ENCODE measurements around the gene CNTNAP2.

CNTNAP2 gene

DNA sequence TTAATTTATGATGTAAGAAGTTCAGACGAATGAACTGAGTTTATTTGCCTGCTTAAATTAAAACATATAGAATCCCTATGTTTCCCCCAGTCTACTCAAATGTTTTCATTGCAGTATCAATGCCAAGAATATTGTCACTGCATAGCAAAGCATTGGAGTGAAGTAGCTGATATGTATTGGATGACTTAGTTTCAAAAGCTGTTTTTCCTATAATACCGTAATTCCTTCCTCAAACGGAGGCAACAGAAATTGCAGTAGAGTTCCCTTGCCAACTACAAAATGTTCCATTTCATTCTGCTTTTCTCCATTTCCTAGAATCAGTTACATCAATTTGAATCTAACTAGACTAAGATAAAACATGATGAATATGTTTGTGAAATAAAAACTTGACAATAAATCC is 174.1 kb downstream of the CNTNAP2 start:
- no peak for DNase-seq (ENCODE audit: low read depth in 2 of 2)

DNA sequence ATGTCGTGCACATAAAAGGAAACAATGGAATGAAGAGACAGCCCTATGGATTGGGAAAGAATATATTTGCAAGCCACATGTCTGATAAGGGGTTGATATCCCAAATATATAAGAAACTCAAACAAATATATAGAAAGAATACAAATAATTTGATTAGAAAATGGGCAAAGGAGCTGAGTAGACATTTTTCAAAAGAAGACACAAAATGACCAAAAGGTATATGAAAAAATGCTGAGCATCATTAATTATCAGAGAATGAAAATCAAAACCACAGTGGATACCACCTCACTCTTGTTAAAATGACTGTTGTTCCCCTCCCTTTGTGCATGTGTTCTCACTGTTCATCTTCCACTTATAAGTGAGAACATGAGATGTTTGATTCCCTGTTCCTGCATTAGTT is 175.3 kb downstream of the CNTNAP2 start:
- no peak for DNase-seq (ENCODE audit: low read depth in 2 of 2)

DNA sequence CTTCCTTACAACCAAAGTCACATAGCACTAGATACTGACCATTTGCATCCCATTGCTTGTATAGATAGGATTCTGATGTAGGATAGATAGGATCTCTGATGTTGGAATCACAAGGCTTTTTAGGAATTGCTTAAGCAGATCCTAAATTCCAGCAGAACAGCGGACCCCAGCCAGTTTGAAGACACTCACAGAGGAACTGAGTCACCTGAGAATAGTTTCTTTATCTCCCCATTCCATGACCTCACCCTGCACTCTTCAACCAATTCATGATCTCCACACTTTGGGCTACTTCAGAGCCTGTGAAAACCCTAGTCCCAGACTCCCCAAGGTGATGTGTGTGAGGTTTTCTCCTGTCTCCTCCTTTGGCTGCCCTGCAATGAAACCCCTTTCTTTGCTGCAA is 179.4 kb downstream of the CNTNAP2 start:
- no peak for DNase-seq (ENCODE audit: low read depth in 2 of 2)

DNA sequence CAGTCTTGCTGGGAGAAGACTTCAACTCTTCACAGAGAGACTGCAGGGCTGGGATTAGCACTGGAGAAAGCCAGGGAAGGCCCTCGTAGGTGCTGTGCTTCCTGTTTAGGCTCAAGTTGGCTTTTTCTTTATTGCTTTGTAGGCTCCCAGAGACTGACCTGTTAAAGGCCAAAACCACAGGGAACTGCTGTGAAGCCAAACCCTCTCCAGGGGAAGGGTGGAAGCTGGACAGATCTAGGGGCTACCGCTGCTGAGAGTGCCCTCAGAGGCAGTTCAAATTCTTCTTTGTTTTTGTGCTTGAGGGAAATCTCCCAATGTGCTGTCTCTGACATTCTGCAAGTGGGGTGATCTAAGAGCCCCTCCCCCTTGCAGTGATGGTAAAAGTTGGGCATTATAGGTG is 198.4 kb downstream of the CNTNAP2 start:
- DNase-seq (ENCODE audit: low read depth in 2 of 2), result no peak

DNA sequence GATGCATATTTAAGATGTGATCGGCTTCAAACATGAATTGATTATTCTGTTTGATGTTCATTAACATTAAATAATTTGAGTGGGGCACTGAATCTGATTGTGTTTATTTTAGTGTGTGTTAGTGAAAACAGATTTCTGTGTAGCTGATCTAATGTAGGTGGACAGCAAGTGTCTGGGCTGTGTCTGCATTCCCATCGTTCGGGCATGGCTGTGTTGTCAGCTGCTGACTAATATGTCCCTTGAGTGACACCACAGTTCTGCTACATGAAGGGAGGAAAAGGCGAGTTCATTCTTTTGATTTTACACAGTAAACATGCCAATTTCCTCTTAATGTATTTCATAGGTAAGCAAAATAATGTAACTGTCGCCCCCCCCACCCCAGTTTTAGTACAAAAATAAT is 203.0 kb downstream of the CNTNAP2 start:
- no peak for DNase-seq (ENCODE audit: low read depth in 2 of 2)

DNA sequence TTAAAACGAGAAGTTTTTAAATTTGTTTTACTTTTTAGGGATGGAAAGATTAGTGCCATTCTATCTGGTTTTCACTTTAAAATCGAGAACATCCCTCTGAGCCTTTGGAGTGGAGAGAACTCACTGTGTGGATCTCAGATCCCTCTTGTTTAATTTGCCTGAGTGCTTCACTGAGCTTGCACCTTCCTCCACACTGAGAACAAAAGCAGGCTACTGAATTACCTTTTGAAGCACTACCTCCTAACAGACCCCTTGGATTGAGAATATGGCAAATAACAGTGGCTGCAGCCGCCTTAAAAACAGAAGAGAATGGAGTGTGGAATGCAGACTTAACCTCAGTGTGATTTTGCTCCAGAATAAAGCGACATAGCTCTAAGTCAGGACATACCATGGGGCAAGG is 204.7 kb downstream of the CNTNAP2 start:
- DNase-seq (ENCODE audit: low read depth in 2 of 2), result no peak

DNA sequence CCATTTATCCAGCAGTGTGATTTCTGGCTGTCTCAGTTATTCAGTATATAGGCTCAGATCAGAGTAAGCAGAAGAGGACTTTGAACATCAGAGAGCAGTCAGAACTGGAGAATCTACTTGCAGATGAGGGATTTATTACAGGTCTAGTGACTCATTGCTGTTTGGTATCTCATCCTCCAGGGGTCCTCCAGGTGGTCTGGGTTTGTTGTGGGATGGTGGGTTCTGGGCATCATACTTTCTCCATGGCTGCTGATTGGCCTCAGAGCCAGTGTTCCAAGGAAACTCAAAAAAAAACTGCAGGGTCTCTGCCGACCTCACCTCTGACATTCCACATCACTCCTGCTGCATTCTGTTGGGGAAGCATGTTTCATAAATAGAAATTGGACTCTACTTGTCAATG is 214.8 kb downstream of the CNTNAP2 start:
- no peak for DNase-seq (ENCODE audit: low read depth in 2 of 2)

DNA sequence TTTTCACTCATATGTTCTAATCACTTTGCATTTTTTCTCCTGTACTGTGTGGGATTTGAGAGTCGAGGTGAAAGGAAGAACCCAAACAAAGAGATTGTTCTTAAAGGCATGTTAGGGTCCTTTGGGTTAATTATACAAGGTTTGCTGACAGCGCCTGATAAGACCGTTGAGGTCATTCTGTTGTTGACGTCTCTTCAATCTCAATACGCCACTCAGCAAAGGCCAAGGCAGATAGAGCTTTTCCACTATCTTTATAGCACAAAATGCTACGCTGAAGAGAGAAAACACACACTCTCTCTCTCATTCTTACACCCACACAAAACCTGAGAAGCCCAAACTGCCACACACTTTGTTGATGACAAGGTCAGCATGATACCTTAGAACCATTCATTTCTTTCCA is 228.7 kb downstream of the CNTNAP2 start:
- no peak for DNase-seq (ENCODE audit: low read depth in 2 of 2)

DNA sequence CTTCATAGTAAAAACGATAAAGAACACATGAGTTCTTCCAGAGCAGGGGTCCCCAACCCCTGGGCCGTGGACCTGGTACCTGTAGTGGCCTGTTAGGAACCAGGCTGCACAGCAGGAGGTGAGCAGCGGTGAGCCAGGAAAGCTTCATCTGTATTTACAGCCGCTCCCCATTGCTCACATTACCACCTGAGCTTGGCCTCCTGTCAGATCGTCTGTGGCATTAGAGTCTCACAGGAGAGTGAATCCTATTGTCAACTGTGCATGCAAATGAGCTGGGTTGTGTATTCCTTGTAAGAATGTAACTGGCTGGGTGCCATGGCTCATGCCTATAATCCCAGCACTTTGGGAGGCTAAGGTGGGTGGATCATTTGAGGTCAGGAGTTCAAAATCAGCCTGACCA is 229.5 kb downstream of the CNTNAP2 start:
- DNase-seq (ENCODE audit: low read depth in 2 of 2), result no peak

DNA sequence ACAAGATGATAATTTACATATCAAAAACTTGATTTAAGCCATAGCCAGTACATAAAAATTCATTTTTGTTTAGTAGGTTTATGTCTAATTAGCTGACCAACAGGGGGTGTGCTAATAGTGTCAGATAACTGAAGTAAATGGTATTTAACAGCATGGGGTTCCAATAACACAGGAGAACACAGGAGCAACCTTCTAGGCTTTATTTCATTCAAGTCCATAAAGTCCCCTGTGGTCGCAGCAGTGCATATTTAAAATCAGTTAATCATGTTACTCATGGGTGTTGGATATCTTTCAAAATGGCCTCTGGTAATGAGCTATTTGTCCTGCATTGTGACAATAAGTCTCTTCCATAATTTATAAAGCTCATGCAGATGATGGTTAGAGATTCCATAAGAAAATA is 238.6 kb downstream of the CNTNAP2 start:
- DNase-seq (ENCODE audit: low read depth in 2 of 2), result no peak

DNA sequence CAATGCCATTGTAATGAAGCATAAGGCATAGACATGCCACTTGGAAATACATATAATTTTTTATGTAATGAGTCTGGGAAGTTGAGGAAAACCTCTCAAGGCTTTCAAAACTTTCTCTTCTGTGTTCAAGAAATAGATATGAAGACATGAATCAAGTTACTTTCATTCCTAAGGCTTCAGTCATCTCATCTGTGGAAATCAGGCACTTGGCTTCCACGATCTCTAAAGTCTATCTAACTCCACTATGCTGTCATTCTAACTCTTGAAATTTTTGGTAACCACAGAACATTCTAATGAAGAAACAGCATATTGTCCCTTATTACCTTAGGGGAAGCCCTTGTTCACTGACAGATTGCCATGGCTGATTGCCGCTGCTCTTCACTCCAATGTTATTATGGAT is 242.6 kb downstream of the CNTNAP2 start:
- no peak for DNase-seq (ENCODE audit: low read depth in 2 of 2)

DNA sequence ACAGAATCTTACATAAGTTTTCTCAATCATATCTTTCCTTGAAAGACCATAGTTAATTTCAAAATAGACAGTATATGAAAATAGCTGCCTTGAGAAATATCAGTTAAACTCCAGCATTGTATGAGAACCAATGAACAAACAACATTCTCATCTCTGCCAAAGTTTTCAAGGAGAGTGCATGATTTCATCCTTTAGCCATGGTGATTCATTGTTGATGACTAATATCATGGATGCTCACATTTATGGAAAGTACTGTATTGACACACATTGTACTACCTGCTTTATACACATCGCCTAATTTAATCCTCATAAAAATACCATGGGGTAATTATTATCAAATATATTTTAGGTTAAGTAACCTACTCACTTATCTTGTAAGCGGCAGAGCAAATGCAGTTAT is 250.3 kb downstream of the CNTNAP2 start:
- DNase-seq (ENCODE audit: low read depth in 2 of 2), result no peak

DNA sequence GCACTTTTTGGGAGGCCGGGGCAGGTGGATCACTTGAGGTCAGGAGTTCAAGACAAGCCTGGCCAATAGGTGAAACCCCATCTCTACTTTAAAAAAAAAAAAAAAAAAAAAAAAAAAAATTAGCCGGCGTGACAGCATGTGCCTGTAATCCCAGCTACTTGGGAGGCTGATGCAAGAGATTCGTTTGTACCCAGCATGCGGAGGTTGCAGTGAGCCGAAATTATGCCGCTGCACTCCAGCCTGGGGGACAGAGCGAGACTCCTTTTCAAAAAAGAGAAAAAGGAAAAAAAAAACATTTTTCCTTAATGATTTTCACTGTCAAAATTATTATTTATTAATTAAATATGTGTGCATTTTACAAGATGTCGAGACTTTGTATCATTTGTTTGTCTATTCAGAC is 253.6 kb downstream of the CNTNAP2 start:
- DNase-seq (ENCODE audit: low read depth in 2 of 2), result no peak

DNA sequence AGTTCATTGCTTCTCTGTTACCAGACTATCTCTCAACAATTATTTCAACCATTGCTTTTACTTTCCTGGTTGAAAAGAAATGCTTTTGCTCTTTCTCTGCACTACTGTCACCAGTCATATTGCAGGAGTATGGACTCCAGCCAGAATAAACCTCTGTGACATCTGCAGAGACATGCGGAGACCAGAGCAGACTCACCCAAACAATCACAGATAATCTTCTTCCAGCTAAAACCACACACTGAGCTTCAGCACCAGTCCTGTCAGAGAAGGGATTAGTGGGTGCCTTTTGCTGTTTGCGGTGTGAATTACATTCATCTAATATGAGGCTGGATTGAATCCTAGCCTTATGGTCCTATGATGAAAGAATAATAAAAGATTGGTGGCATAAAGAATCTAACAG is 258.6 kb downstream of the CNTNAP2 start:
- no peak for DNase-seq (ENCODE audit: low read depth in 2 of 2)

DNA sequence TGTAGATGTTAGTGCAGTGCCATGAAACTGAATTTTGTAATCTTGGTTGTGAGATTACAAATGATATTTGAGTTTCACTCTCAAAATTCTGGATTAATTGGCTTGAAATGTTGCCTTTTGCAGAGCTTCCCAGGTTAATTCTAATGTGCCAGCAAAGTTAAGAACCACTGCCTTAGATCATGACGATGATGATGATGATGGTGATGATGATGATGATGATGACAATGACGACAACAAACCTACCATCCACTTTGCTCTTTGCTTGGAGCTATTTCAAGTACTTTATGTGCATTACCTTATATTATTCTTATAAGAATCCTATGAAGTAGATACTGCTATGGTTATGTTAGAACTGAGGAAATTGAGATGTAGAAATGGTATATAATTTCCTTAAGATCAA is 261.6 kb downstream of the CNTNAP2 start:
- DNase-seq (ENCODE audit: low read depth in 2 of 2), result no peak

DNA sequence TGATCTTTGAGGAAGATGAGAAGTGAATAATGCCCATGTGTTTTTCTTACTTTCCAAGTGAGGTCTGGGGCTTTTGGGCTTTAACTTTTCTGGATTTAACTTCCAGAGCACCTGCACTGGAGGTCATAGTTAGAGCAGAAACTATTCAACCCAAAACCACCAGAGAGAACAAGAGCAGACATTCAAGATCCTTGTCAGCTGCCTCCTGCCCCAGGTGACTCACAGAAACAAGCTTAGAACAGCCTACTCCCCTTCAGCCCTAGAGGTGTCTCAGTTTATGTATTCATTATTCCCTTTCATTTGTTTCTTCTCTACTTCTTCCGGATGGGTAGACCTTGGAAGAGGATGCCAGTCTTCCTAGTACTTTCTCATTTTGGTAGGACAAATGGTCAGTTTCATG is 270.5 kb downstream of the CNTNAP2 start:
- DNase-seq (ENCODE audit: low read depth in 2 of 2), result no peak

DNA sequence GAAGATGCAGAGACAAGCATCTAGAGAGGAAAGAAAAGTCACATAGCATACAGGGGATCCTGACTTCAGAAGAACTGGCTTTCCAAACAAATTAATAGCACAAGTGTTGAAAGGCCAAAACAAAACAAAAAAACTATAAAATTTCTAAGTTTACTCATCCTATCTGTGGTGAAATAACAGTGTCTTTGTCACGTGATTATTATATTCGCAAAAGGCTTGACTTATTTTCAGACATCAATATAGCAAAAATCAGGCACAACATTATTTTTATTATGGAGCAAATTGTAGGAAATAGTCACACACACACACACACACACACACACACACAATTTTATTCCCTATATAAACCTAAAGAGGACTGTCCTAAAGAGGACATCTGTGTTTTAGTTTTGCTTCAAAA is 272.3 kb downstream of the CNTNAP2 start:
- no peak for DNase-seq (ENCODE audit: low read depth in 2 of 2)

DNA sequence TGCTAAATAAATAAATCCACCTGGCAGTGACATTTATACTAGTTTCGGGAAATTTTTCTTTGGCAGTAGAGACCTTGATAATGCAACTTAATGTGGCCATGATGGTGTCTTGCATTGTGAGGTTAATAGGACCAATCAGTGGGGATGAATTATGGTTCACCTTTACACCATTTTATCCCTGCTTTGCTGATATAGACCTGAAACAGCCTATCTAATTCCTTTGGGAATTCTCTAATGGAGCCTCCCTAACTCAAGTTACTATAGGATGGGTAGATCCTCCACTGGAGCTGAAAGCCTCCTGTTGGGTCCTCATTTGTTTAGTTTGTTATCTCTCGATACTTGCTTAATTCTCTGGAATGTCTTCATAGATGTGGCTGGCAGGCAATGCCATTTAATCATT is 276.7 kb downstream of the CNTNAP2 start:
- no peak for DNase-seq (ENCODE audit: low read depth in 2 of 2)

DNA sequence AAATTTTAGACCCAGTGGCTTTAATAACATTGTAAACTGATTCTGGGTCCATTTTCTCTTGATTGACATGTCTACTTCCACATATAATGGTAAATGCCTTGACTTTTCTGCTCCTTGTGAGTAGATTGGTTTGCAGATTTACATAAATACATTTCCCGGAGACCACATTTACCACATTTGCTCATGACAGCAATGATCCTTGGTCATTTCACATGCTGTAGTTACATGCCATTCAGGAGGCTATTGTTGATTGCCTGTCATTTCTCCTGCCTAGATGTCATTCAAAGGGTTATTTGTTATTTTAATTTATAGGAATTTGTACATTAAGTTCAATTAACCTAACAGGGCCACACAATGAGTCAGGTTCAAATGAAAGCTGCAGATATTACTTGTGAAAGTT is 280.5 kb downstream of the CNTNAP2 start:
- DNase-seq (ENCODE audit: low read depth in 2 of 2), result no peak

DNA sequence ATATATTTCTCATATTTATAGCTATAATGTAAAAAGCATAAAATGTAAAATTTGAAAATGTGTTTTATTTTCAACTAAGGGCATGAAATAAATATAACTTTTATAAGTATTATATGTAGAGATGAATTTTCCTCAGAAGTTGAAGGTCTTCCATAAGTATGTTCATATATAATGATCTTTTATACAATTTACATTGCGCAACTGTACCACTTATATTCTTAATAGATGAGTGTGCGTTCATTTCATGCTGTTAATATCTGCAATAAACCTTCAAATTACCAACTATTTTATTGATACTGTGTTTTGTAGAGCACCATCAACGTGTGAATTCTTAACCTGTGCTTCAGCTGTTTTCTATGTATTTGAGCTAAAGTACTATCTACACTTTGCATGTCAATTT is 285.3 kb downstream of the CNTNAP2 start:
- DNase-seq (ENCODE audit: low read depth in 2 of 2), result no peak

DNA sequence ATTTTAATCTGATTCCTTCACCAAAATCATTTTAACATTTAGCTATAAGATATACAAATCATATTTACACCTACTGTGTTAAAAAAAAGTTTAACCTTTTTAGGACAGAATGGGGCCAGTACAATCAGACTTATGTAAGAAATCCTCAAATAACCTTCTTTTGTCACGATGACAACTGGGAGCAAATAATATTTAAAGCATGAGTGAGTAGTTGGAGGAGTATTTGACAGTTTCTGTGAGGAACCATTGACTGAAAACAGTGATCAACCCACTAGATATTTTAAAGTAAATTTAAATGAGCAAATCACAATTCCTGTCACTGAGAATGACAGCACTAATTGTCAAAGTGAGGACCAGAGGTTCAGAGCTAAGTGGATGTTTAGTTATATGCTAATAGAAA is 289.1 kb downstream of the CNTNAP2 start:
- no peak for DNase-seq (ENCODE audit: low read depth in 2 of 2)

DNA sequence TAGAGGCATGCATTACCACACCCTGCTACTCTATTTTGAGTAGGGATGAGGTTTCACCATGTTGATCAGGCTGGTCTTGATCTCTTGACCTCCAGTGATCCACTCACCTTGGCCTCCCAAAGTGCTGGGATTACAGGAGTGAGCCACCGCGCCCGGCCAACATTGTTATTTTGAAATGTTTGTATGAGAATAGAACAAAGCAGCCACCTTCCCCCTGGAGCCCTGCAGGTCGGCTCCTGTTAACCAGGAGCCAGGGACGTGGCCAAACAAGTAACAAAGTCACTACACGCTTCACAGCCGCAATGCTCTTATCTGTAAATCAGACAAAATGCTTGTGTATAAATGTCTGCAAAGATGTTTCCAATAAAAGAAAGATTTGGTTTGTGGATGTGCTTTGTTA is 295.4 kb downstream of the CNTNAP2 start:
- DNase-seq (ENCODE audit: low read depth in 2 of 2), result no peak

DNA sequence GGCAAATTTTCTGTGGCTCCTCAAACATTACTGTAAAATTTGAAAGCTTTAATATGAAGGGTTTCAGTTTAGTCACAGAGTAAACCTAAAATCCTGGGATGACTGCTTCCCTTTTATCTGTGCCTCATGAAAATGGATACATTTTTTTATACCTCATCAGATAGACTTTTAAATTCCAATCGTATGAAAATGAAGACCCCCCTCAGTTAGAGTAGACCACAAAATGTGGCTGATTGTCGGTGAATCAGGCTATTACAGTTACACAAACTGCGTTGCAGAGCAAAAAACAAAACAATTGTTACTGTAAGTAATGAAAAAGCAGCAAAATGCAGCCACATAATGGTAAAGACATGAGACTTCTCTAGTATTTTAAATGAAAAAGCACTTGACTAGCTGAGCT is 296.2 kb downstream of the CNTNAP2 start:
- DNase-seq (ENCODE audit: low read depth in 2 of 2), result no peak

DNA sequence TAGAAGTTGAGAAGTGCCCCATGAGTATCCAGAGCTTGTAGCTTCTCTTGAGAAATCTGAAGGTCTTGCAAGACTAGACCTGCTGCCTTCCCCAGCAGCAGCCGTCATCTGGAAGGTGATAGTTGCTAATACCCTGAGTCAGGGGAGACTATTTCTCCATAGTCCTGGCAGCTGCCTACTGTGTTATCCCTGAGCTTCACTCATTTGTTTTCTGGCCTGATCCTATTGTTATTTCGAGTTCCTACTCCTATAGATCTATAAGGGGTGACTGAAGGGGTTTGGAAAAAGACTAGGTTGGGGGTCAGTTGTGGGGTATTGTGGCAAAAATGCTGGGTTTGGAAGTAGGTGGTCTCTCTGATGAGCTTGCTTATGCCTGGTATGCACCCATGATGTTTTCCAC is 297.8 kb downstream of the CNTNAP2 start:
- DNase-seq (ENCODE audit: low read depth in 2 of 2), result no peak

DNA sequence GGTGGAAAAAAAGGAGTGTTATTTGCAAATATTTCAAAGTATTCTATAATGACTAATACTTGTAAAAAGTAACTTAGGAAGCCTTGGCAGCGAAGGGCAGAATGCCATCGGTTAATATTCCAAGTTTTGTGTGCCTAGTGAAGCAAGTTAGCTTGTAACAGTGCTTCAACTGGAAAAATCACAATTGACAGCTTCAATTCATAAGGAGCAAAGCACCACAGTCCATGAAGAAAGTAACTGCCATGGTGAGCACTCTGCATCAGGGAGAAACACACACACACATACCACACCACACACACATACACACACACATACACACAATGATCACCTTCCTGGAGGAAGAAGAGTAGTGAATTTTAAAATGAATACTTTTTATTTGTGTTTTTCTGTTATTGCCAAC is 298.3 kb downstream of the CNTNAP2 start:
- no peak for DNase-seq (ENCODE audit: low read depth in 2 of 2)

All from activated CD4-positive, alpha-beta T cell treated with anti-CD3 and anti-CD28 coated beads for 24 hours (primary cell).